Colonic mucosa (tissue), 4 donors: ENCODE results near the gene MBD5. TPM values are rescaled to one million over a fixed set of nuclear protein-coding genes. Genes with fewer than 3 reads are reported as not detected.

Experiments
- DNase-seq: peaks from one replicate; pipeline ENCODE4 v3.0.0-alpha.2; 2020
- H3K27ac ChIP-seq: fragments of 200-600 bp; one replicate; pipeline ENCODE4 v1.8.0; 2021
- H3K27me3 ChIP-seq: fragments of 200-600 bp; one replicate; pipeline ENCODE4 v1.8.0; 2021
- H3K36me3 ChIP-seq: fragments of 200-600 bp; one replicate; pipeline ENCODE4 v1.8.0; 2021
- H3K4me1 ChIP-seq: fragments of 200-600 bp; one replicate; pipeline ENCODE4 v1.8.0; 2021; ENCODE audit warnings: mild to moderate bottlenecking
- H3K4me3 ChIP-seq: fragments of 200-600 bp; one replicate; pipeline ENCODE4 v1.8.0; 2021
- H3K9ac ChIP-seq, 2 donors: one replicate each; pipeline ENCODE4 v1.7.0; 2013; ENCODE audit warnings: control low read depth in 2 of 2, low read depth in 2 of 2, low read length in 2 of 2
- H3K9me3 ChIP-seq: fragments of 200-600 bp; one replicate; pipeline ENCODE4 v1.8.0; 2021
- CTCF ChIP-seq: fragments of 200-600 bp; IDR thresholded peaks from one replicate; pipeline ENCODE4 v1.8.0; 2022; ENCODE audit warnings: antibody characterized with exemption, mild to moderate bottlenecking
- intact Hi-C: fragments of 100-400 bp; cut with DNase I; formaldehyde crosslinking; loops from one replicate; pipeline ENCODE4 v1.14.1; 2022
- total RNA-seq, 2 donors: library from RNA; stranded (reverse); fragmentation: NEBNext Ultra II Directional in 1 of 2; extraction: Animal tissue kit (Norgen Biotek cat#: 25700) in 1 of 2; gene quantifications; one replicate each; pipeline ENCODE4 v1.2.1, GENCODE V29; 2021
- donor health status: healthy.
- donor health status: DM: no; HTN: no; CAD: no.
- donor health status: DM: no; HTN: no; CAD: no.

MBD5 gene
- total RNA-seq, 2 donors from 2014 or later, result 26.7 to 29.6 TPM

- H3K27ac ChIP-seq, result no peak overlapping the region
- no peaks in the 10 kb centered on the region for H3K36me3 ChIP-seq
- H3K4me3 ChIP-seq, result no peak overlapping the region
- TF ChIP-seq CTCF, result no peak
- DNase-seq, result no peak
- no peaks in the 10 kb centered on the region for H3K27me3 ChIP-seq
- intact Hi-C loops, result no loop called here
- H3K4me1 ChIP-seq, result no peaks in the 10 kb centered on the region
- no peak overlapping the region for H3K9ac ChIP-seq
- H3K9me3 ChIP-seq, result no peaks in the 10 kb centered on the region
These were observed 75.1 kb downstream of the MBD5 start for GRCh38 chr2:148096012-148096411.

GRCh38 chr2:148102641-148103040 is 81.8 kb downstream of the MBD5 start:
- no peak for TF ChIP-seq CTCF
- intact Hi-C loops, result no loop called here
- no peak for DNase-seq
- Histone ChIP-seq H3K27me3 (no peaks in the 10 kb centered on the region), H3K36me3 (no peaks in the 10 kb centered on the region), H3K9ac (no peak overlapping the region), H3K9me3 (no peaks in the 10 kb centered on the region), H3K27ac (no peak overlapping the region), H3K4me3 (no peak overlapping the region), H3K4me1 (no peaks in the 10 kb centered on the region)

DNA sequence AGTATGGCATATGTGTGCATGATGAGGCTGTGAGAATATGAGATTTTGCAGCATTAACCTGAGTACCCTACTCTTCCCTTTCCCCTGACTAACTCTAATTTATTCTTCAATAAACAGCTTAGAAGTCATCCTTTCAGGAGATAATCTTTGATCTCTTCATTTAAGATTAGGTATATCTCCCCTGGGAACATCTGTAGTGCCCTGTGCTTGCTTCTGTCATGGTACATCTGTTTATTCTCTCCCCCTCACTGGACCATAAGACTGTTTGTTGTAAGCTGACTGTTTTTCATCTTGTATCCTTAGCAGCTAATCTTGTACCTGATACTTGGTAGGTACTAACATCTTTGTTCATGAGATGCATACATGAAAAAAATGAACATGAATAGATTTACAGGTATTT is 83.1 kb downstream of the MBD5 start:
- H3K4me3 ChIP-seq, result no peak overlapping the region
- no peak for TF ChIP-seq CTCF
- no peaks in the 10 kb centered on the region for H3K9me3 ChIP-seq
- H3K9ac ChIP-seq, result no peak overlapping the region
- no peak for DNase-seq
- intact Hi-C loops, result no loop called here
- no peaks in the 10 kb centered on the region for H3K36me3 ChIP-seq
- H3K27ac ChIP-seq, result no peak overlapping the region
- no peaks in the 10 kb centered on the region for H3K4me1 ChIP-seq
- H3K27me3 ChIP-seq, result no peaks in the 10 kb centered on the region

DNA sequence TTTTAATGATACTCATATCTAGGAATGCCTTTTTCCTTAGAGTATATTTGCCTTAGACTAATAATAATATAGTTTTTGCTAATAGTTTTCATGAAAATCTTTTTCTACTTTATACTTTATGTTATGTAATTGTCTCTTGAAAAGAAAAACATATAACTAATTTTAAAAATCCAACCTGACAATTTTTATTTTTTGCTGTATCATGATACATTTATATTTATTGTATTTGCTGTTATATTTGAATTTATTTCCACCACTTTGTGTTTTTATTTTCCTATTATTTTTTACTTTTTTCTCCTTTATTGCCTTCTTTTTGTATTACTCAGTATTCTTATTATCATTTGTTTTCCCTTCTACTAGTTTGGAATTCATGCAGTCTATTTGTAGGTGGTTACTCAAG is 85.4 kb downstream of the MBD5 start:
- no peak overlapping the region for H3K4me3 ChIP-seq
- no peaks in the 10 kb centered on the region for H3K4me1 ChIP-seq
- DNase-seq, result no peak
- no peaks in the 10 kb centered on the region for H3K27me3 ChIP-seq
- H3K9ac ChIP-seq, result no peak overlapping the region
- no peak overlapping the region for H3K27ac ChIP-seq
- intact Hi-C loops, result no loop called here
- H3K36me3 ChIP-seq, result no peaks in the 10 kb centered on the region
- no peak for TF ChIP-seq CTCF
- no peaks in the 10 kb centered on the region for H3K9me3 ChIP-seq

- Histone ChIP-seq H3K27ac (no peak overlapping the region), H3K4me1 (no peaks in the 10 kb centered on the region), H3K4me3 (no peak overlapping the region), H3K36me3 (no peaks in the 10 kb centered on the region), H3K9ac (no peak overlapping the region), H3K9me3 (no peaks in the 10 kb centered on the region), H3K27me3 (no peaks in the 10 kb centered on the region)
- no peak for DNase-seq
- TF ChIP-seq CTCF, result no peak
- intact Hi-C loops, result no loop called here
These were observed 87.5 kb downstream of the MBD5 start for GRCh38 chr2:148108385-148108784.

DNA sequence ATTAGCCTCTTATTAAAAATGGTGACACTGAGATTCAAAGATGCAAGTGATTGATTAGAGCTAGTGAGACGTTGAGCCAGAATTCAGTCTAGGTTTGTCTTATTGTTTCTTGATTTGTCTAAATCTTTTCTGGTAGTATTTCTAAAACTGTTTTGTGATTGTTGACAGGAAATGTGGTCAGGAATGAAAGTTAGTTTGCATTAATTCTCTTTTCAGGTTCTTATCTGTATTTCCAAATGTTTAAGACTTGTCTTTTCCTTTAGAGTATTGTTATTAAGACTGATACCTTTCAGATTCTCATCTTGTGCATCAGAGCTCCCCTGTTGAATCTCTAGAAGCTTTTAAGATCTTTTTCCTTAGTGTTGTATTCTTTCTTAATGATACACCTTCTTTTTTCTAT is 89.3 kb downstream of the MBD5 start:
- DNase-seq, result no peak
- no peak overlapping the region for H3K27ac ChIP-seq
- H3K36me3 ChIP-seq, result no peaks in the 10 kb centered on the region
- no peak overlapping the region for H3K4me3 ChIP-seq
- H3K4me1 ChIP-seq, result no peaks in the 10 kb centered on the region
- H3K27me3 ChIP-seq, result no peaks in the 10 kb centered on the region
- no peaks in the 10 kb centered on the region for H3K9me3 ChIP-seq
- no peak for TF ChIP-seq CTCF
- H3K9ac ChIP-seq, result no peak overlapping the region
- intact Hi-C loops, result no loop called here
